Fibroblast of lung (primary cell): ENCODE data around the gene SLC44A4. TPM values are rescaled to one million over a fixed set of nuclear protein-coding genes. Genes with fewer than 3 reads are reported as not detected.
"Not testable (repeated sequence)": the region's sequence is repeated elsewhere in the genome, so short reads cannot be mapped to it uniquely, and the experiment has no call there.

ENCODE experiments used
- DNase-seq, 2 donors: peaks; one replicate each; pipeline versions ENCODE4 v3.0.0 to v3.0.0-alpha.2; 2010; ENCODE audit warnings: low read depth in 2 of 2
- H2AFZ ChIP-seq: 2 replicates; pipeline ENCODE4 v1.5.1; 2012; ENCODE audit warnings: low read length, control low read depth, inconsistent platforms
- H3K27ac ChIP-seq: 2 replicates; pipeline ENCODE4 v1.5.1; 2011; ENCODE audit warnings: low read length, control low read depth; ENCODE audit not compliant: insufficient read depth
- H3K27me3 ChIP-seq: 2 replicates; pipeline ENCODE4 v1.5.1; 2011; ENCODE audit warnings: mild to moderate bottlenecking, low read length; ENCODE audit not compliant: control insufficient read depth, insufficient read depth
- H3K36me3 ChIP-seq: 2 replicates; pipeline ENCODE4 v1.5.1; 2011; ENCODE audit warnings: low read length; ENCODE audit not compliant: control insufficient read depth, insufficient read depth
- H3K4me1 ChIP-seq: 2 replicates; pipeline ENCODE4 v1.5.1; 2011; ENCODE audit warnings: low read length; ENCODE audit not compliant: control insufficient read depth, insufficient read depth; ENCODE audit errors: extremely low read depth
- H3K4me2 ChIP-seq: 2 replicates; pipeline ENCODE4 v1.5.1; 2011; ENCODE audit warnings: low read length, control low read depth; ENCODE audit not compliant: insufficient read depth; ENCODE audit errors: extremely low read depth
- H3K4me3 ChIP-seq, 4 experiments: fragments of 200-600 bp in 1 of 4; sonication (generic) in 1 of 4; replicated peaks in 1 of 4; 2 replicates each; pipeline ENCODE4 v1.5.1; 2011 to 2016; ENCODE audit warnings: low read length in 4 of 4, low read depth in 3 of 4, mild to moderate bottlenecking in 3 of 4, control low read depth in 2 of 4, inconsistent platforms in 1 of 4, mixed read lengths in 1 of 4; ENCODE audit not compliant: insufficient read depth in 1 of 4; ENCODE audit errors: control extremely low read depth in 1 of 4
- H3K79me2 ChIP-seq: 2 replicates; pipeline ENCODE4 v1.5.1; 2012; ENCODE audit warnings: mild to moderate bottlenecking, low read length, inconsistent platforms; ENCODE audit not compliant: control insufficient read depth, insufficient read depth
- H3K9ac ChIP-seq: 2 replicates; pipeline ENCODE4 v1.5.1; 2011; ENCODE audit warnings: mild to moderate bottlenecking, low read length, control low read depth; ENCODE audit not compliant: insufficient read depth
- H3K9me3 ChIP-seq: 2 replicates; pipeline ENCODE4 v1.5.1; 2012; ENCODE audit warnings: low read depth, low read length; ENCODE audit not compliant: control insufficient read depth, insufficient read depth
- H4K20me1 ChIP-seq: 2 replicates; pipeline ENCODE4 v1.5.1; 2011; ENCODE audit warnings: low read length; ENCODE audit not compliant: control insufficient read depth, insufficient read depth; ENCODE audit errors: extremely low read depth
- CTCF ChIP-seq, 2 donors: IDR thresholded peaks in 1 of 2; conservative IDR thresholded peaks in 1 of 2; 1 replicate in 1 of 2; 2 replicates in 1 of 2; pipeline ENCODE4 v1.5.1; 2011 to 2012; ENCODE audit warnings: low read length in 2 of 2, control low read depth in 1 of 2, inconsistent platforms in 1 of 2, low read depth in 1 of 2, mild to moderate bottlenecking in 1 of 2
- EZH2 ChIP-seq: IDR thresholded peaks from 2 replicates; pipeline ENCODE4 v1.5.1; 2012; ENCODE audit warnings: low read length, control low read depth, mild to moderate bottlenecking; ENCODE audit errors: missing control alignments
- polyA plus RNA-seq, 2 donors: library from polyadenylated mRNA; depleted of rRNA in 1 of 2; stranded (reverse) in 1 of 2; unstranded in 1 of 2; fragments of >200 nt; gene quantifications; 2 replicates each; pipeline ENCODE4 v1.2.1, GENCODE V29; 2011 to 2012; ENCODE audit warnings: missing spikeins in 1 of 2
- total RNA-seq: library from RNA; depleted of rRNA; stranded (reverse); fragments of >200 nt; gene quantifications from 2 replicates; pipeline ENCODE4 v1.2.1, GENCODE V29; 2014

The SLC44A4 gene
- total and polyA plus RNA-seq, 2 donors (not counting 1 experiment from before 2014, with no cell fraction given): not detected

- Histone ChIP-seq H3K9ac (no peak overlapping the region), H4K20me1 (no peaks in the 10 kb centered on the region), H3K9me3 (no peaks in the 10 kb centered on the region), H3K4me3 (no peak overlapping the region), H3K4me1 (peaks cover 4% of the 10 kb centered on the region), H3K79me2 (peaks cover 6% of the 10 kb centered on the region), H3K27me3 (no peaks in the 10 kb centered on the region), H3K4me2 (no peak overlapping the region), H2AFZ (no peak overlapping the region), H3K27ac (no peak overlapping the region), H3K36me3 (no peaks in the 10 kb centered on the region)
- no peak for TF ChIP-seq EZH2
- no peak for TF ChIP-seq CTCF (conservative IDR thresholded peaks at IDR 0.05 in 1 of 2, IDR thresholded peaks at IDR 0.05 in 1 of 2; ENCODE audit: low read depth in 1 of 2, low read length in 2 of 2)
- peak in 1 of 2 donors; percentile 25 for DNase-seq
Measured at GRCh38 chr6:31865205-31866118, 13.3 kb downstream of the SLC44A4 start.

- no peak for DNase-seq
Measured at GRCh38 chr6:31864818-31865204, 14.0 kb downstream of the SLC44A4 start.

GRCh38 chr6:31864123-31864562 lies 14.7 kb downstream of the SLC44A4 start:
- not testable (repeated sequence) for H3K9ac ChIP-seq, H3K27me3 ChIP-seq, H3K9me3 ChIP-seq, DNase-seq, H3K4me1 ChIP-seq, H4K20me1 ChIP-seq, H3K27ac ChIP-seq, H2AFZ ChIP-seq, H3K79me2 ChIP-seq
- peak overlapping the region; percentile 90 for H3K4me2 ChIP-seq
- H3K4me3 ChIP-seq: peak overlapping the region; percentile 57 to 89 (median 62)
- peaks cover 10% of the 10 kb centered on the region for H3K36me3 ChIP-seq

More at GRCh38 chr6:31864818-31865204, 14.0 kb downstream of the SLC44A4 start:
- Histone ChIP-seq H3K79me2 (peaks cover 6% of the 10 kb centered on the region), H3K36me3 (peaks cover 3% of the 10 kb centered on the region), H3K27me3 (no peaks in the 10 kb centered on the region), H3K9ac (no peak overlapping the region), H3K4me2 (no peak overlapping the region), H4K20me1 (no peaks in the 10 kb centered on the region), H2AFZ (no peak overlapping the region), H3K4me1 (peaks cover 4% of the 10 kb centered on the region), H3K27ac (no peak overlapping the region), H3K4me3 (no peak overlapping the region), H3K9me3 (no peaks in the 10 kb centered on the region)
- TF ChIP-seq EZH2: no peak
- TF ChIP-seq CTCF (conservative IDR thresholded peaks at IDR 0.05 in 1 of 2, IDR thresholded peaks at IDR 0.05 in 1 of 2; ENCODE audit: low read depth in 1 of 2, low read length in 2 of 2): no peak
